Putamen (tissue), 1 donor: ENCODE results near the gene LRRC75A.
"Not testable (repeated sequence)": the region's sequence is repeated elsewhere in the genome, so short reads cannot be mapped to it uniquely, and the experiment has no call there.

Experiments
- DNase-seq: peaks from one replicate; pipeline ENCODE4 v3.0.0-alpha.2; 2016; ENCODE audit warnings: low spot score

LRRC75A gene

GRCh38 chr17:16398270-16399267 is 93.4 kb downstream of the LRRC75A start:
- DNase-seq: no peak

DNA sequence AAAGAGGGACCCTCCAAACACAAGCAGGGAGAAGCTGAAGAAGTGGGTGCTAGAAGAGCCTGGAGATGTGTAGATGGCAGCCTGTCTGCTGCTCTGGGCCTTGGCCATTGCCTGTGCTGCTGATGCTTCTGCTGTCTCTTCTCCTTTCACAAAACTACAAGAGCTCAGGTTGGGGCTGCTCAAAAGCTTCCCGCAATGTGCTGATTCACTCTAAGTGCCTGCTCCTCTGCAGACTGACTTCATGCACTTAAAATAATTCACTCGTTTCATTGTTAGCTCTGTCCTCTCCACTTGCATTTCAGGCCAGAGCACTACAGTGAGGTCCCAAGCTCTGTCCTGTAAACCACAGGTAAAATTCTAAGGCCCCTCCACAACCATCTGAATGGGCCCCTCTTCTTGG is 95.3 kb downstream of the LRRC75A start:
- DNase-seq: not testable (repeated sequence)

GRCh38 chr17:16395887-16396286 is 96.1 kb downstream of the LRRC75A start:
- DNase-seq: not testable (repeated sequence)

- not testable (repeated sequence) for DNase-seq
Observed at GRCh38 chr17:16392491-16392890, 99.5 kb downstream of the LRRC75A start.
